NK-92 treated with Interleukin-12 subunit alpha and Interleukin-12 subunit beta, amount 100 ng/mL, for 24 hours (cell line): ENCODE results near the gene HSPBP1.

ENCODE experiments used
- DNase-seq: peaks from one replicate; lab custom pipeline; 2025; lab: John Stamatoyannopoulos, UW

The HSPBP1 gene

GRCh38 chr19:55255618-55256423 lies 24.1 kb downstream of the HSPBP1 start:
- peak; percentile 69 for DNase-seq

GRCh38 chr19:55254625-55254977 lies 25.3 kb downstream of the HSPBP1 start:
- DNase-seq = no peak

GRCh38 chr19:55253842-55254624 lies 25.9 kb downstream of the HSPBP1 start:
- peak; percentile 39 for DNase-seq

- no peak for DNase-seq
These were observed 26.9 kb downstream of the HSPBP1 start for GRCh38 chr19:55252760-55253663.

GRCh38 chr19:55251341-55252081 lies 28.4 kb downstream of the HSPBP1 start:
- DNase-seq = no peak

- DNase-seq = no peak
These were observed 29.5 kb downstream of the HSPBP1 start for GRCh38 chr19:55250262-55251036.

- DNase-seq = no peak
These were observed 30.1 kb downstream of the HSPBP1 start for GRCh38 chr19:55249841-55250240.

- DNase-seq = no peak
These were observed 31.2 kb downstream of the HSPBP1 start for GRCh38 chr19:55248704-55249103.

GRCh38 chr19:55248166-55248675 lies 31.7 kb downstream of the HSPBP1 start:
- no peak for DNase-seq

GRCh38 chr19:55247621-55248099 lies 32.2 kb downstream of the HSPBP1 start:
- no peak for DNase-seq

- no peak for DNase-seq
These were observed 33.2 kb downstream of the HSPBP1 start for GRCh38 chr19:55246462-55247451.

GRCh38 chr19:55245236-55245904 lies 34.5 kb downstream of the HSPBP1 start:
- DNase-seq = no peak

- DNase-seq = no peak
These were observed 35.8 kb downstream of the HSPBP1 start for GRCh38 chr19:55244004-55244680.

GRCh38 chr19:55242517-55242916 lies 37.4 kb downstream of the HSPBP1 start:
- no peak for DNase-seq

- no peak for DNase-seq
These were observed 37.9 kb downstream of the HSPBP1 start for GRCh38 chr19:55241935-55242464.

- no peak for DNase-seq
These were observed 38.6 kb downstream of the HSPBP1 start for GRCh38 chr19:55241143-55241934.

GRCh38 chr19:55240713-55241020 lies 39.2 kb downstream of the HSPBP1 start:
- no peak for DNase-seq
